Measurements from ENCODE around the gene IRAK1.
"Not testable (repeated sequence)": the region's sequence is repeated elsewhere in the genome, so short reads cannot be mapped to it uniquely, and the experiment has no call there.

IRAK1 gene

GRCh38 chrX:153993978-153994377 is 25.7 kb downstream of the IRAK1 start:
- no peak for DNase-seq

- peak; percentile 16 for DNase-seq
These were observed 26.6 kb downstream of the IRAK1 start for GRCh38 chrX:153993079-153993478.

- no peak for DNase-seq
These were observed 27.5 kb downstream of the IRAK1 start for GRCh38 chrX:153992180-153992579.

- DNase-seq = no peak
These were observed 28.6 kb downstream of the IRAK1 start for GRCh38 chrX:153991013-153991580.

DNA sequence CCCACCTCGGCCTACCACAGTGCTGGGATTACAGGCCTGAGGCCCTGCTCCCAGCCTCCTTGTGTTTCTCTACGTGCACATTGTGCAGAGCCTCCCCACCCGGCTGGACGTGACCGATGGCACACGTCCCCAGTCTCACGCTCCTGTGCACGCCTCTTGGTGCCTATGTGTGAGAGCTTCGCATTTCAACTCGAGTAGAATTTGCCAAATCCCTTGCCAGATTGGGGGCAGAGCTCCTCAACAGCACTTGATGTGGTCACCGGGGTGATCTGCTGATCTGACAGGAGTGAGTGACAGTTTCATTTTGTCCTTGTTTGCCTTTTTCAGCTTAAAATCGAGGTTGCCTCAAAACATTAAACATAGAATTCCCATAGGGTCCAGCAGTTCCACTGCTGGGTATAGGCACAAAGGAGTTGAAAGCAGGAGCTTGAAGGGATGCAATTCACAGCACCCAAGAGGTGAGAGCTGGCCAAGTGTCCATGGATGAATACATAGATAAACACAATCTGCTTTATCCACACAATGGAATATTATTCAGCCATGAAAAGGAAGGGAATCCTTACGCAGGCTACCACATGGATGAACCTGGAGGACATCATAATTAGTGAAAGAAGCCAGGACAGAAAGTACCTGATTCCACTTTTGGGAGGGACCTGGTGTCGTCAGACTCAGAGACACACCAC is 29.6 kb downstream of the IRAK1 start:
- no peak for DNase-seq

DNA sequence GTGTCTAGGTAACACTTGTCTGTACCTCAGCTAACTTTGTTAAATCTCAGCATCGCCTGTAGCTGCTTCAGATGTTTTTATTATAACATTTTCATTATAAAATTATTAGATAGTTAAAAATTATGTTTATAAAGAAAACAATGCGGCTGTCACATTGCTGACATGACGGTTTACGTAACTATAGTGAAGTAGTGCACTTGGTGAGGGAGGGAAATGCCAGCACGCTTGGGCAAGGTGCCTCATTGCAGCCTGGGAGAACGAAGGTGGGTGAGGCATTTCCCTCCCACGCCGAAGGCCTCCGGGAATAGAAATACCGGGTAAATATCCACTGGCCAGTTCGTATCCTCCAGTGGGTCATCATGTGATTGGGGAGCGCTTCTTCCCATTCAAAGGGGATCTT is 31.2 kb downstream of the IRAK1 start:
- DNase-seq = no peak

DNA sequence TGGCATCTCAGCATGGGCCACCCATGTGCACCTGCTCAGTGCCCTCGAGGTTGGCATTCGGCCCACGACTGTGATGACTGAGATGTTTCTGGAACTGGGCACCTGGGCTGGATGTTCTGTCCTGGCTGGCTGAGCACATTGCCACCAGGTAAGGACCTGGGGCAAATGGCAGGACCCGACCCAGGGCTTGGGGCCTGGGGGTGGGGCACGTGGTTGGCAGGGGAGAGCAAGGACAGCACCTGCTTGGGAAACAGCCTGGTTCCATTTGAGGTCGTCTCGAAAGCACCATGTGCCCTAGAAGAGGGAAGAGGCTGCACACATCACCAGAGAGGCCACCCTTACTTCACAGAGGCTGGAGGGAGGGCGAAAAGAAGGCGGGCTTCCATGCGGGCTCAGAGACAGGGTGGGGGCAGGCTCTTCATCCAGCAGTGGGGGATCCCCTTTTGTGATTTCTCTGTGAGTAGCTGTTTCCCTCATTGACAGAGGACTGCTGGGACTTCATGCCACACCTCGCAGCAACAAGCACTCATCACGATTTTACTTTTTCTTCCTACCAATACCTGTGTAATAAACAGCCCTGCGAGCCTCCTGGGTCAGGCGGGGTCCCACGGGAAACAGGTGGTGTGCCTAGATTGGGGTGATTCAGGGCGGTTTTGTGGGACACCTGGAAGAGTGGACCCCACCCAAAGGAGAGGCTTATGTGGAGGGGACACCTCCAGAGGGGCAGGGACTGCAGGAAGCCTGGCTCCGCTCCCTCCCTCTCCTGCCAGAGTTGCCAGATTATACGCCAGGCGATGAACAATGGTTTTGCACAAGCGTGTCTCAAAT is 35.1 kb downstream of the IRAK1 start:
- no peak for DNase-seq

- no peak for DNase-seq
These were observed 36.3 kb downstream of the IRAK1 start for GRCh38 chrX:153983321-153983801.

DNA sequence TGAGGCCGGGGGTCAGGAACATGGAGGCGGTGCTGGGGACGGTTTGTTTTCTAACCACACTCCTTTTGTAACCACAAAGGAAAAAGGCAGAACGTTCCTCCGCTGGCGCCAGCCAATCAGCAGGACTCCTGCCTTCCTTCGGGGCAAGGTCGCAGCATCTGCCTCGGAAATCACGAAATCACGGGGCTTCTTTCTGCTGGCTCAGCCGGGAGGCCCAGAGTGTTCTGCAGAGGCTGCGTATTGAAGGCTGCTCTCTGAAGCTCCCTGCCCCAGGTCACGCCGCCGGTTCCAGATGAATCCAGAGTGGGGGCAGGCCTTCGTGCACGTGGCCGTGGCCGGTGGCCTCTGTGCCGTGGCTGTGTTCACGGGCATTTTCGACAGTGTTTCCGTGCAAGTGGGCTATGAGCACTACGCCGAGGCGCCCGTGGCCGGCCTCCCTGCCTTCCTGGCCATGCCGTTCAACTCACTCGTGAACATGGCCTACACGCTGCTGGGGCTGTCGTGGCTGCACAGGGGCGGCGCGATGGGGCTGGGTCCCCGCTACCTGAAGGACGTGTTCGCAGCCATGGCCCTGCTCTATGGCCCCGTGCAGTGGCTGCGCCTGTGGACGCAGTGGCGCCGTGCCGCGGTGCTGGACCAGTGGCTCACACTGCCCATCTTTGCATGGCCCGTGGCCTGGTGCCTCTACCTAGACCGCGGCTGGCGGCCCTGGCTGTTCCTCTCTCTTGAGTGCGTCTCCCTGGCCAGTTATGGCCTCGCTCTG is 37.8 kb downstream of the IRAK1 start:
- DNase-seq = no peak

GRCh38 chrX:153981231-153981630 is 38.5 kb downstream of the IRAK1 start:
- DNase-seq = no peak

GRCh38 chrX:153980394-153980793 is 39.3 kb downstream of the IRAK1 start:
- not testable (repeated sequence) for DNase-seq

GRCh38 chrX:153974726-153975286 is 44.9 kb downstream of the IRAK1 start:
- no peak for DNase-seq

DNA sequence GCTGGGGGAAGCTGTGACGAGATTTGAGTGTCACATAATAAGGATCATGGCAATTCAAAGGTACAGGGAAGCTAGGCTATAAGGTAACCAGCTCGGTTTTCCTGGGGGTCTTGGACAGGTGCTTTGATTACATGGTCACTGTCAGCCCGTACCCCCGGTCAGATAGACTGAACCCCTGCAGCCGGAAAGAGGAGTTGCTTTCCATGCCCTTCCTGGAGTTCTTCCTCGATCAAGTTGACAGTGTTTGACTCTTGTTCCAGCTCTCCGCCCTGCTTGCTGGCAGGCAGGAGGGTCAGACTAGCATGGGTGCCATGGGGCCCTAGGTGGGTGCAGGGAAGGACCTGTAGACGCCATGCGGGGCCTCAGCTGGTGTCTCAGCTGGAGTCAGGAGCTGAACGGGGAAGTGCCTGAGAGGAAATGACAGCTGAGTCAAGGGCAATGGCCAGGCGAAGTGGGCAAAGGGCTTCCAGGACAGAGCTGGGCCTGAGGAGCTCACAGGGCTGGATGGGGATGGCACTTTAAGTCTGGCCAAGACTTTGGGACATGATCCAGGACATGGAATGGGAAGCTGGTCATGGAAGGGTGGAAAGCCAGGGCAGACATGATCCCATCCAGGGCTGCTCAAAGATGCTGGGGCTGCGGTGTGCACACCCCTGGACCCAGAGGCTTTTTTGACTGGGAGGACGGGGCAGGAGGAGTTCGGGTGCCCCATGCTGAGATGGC is 45.5 kb downstream of the IRAK1 start:
- peak; percentile 40 for DNase-seq

- peak; percentile 85 for DNase-seq
These were observed 46.3 kb downstream of the IRAK1 start for GRCh38 chrX:153973127-153974002.

- peak; percentile 94 for DNase-seq
These were observed 47.2 kb downstream of the IRAK1 start, which contains the start of gene TMEM187 for GRCh38 chrX:153972368-153973126. TSS of gene TMEM187 (plus strand) at chrX:153972754. CDS start at chrX:153982063, 9,309 bp downstream.

DNA sequence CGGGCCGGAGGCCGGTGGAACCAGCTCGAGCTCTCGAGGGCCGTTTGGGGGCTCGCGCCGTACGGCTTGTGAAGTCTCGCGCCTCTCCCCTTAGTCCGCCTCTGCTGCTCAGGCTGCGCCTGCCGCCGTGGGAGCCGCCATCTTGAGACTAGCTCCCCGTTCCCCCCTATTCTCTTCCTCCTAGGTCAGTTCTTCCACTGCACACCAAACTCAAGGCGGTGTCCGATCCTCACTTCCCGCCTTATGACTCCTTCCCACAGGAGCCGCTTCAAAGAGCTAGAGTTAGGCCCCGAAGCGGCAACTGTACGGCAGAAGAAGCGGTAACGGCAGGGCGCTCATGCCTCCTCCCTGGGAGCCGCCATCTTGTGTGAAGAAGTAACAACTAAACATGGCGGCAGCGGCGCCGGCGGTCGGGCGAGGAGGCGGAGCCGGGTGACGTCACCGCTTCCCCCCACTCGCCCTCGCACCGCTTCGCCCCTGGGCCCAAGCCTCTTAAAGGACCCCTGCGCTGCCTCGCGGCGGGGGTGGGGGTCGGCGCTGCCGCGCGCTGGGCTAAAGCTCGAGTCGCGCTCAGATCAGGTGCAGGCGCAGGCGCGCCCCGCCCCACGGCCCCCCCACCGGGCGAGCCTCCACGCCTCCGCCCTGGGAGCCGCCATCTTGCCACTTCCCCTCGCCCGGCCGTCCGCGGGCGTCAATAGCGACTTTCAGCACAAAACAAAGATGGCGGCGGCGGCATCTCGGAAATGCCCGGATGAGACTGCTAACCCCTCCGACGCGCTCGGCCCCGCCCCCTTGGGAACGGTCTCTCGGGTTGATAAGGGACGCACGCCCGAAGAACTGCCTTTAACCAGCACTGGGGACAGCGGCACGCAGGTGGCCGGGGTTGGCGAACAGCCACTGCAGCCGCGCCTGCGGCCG is 48.0 kb downstream of the IRAK1 start, which contains the start of gene HCFC1:
TSS of gene HCFC1 (minus strand) at position 369 of the 918 bp plus-strand sequence. CDS start 978 bp downstream, outside the sequence.
- DNase-seq = peak; percentile 93

DNA sequence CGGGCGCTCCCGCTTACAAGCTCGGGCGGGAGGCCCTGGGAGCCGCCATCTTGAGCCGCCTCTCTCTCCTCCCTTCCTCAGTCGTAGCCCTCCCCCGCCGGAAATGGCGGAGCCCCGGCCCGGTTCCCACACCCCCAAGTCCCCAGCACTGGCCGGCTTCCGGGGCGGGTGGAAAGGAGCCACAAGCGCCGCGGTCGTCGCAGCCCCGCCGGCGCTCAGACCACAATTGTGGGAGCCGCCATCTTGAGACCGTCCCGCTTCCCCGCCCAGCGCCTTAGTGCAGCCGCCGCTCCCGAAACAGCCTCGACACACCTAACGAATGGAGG is 48.6 kb downstream of the IRAK1 start:
- DNase-seq = peak; percentile 85

GRCh38 chrX:153970357-153971123 is 49.2 kb downstream of the IRAK1 start:
- peak; percentile 51 for DNase-seq

Measured in NCI-H146 (cell line).